ENCODE data around the gene EVC. TPM values are rescaled to one million over a fixed set of nuclear protein-coding genes. Genes with fewer than 3 reads are reported as not detected.

Gene EVC
- total RNA-seq, 1 experiment from 2014 or later, result not detected

DNA sequence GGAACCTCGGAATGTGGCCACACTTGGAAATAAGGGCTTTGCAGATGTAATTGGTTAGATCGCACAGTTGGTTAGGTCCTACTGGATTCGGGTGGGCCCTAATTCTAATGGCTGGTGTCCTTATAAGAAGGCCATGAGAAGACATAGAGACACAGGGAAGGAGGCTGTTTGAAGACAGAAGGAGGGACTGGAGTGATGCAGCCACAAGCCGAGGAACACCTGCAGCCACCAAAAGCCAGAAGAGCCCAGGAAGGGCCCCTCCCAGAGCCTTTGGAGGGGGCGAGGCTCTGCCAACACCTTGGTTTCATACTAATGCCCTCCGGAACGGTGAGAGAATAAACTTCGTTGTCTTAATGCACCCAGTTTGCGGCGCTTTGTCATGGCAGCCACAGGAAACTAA, 47.0 kb downstream of the EVC start:
- Mint-ChIP-seq H3K4me3 (ENCODE audit: unreplicated experiment) (no peak overlapping the region), H3K36me3 (ENCODE audit: insufficient read depth, unreplicated experiment) (no peaks in the 10 kb centered on the region), H3K9me3 (ENCODE audit: unreplicated experiment) (peaks cover 7% of the 10 kb centered on the region), H3K27ac (ENCODE audit: unreplicated experiment) (no peak overlapping the region), H3K27me3 (ENCODE audit: insufficient read depth, unreplicated experiment) (no peaks in the 10 kb centered on the region), H3K4me1 (ENCODE audit: low read depth, unreplicated experiment) (no peaks in the 10 kb centered on the region)
- no peaks in the 10 kb centered on the region for H3K36me3 ChIP-seq (ENCODE audit: control insufficient read depth, insufficient read depth, low read length)
- no peaks in the 10 kb centered on the region for H3K27me3 ChIP-seq (replicated peaks; ENCODE audit: control insufficient read depth, insufficient read depth, low read length)
- intact Hi-C loops (cut with micrococcal nuclease; ENCODE audit: unreplicated experiment), result no loop called here
- H3K4me1 ChIP-seq, result no peaks in the 10 kb centered on the region
- CTCF ChIA-PET, result no interaction called here
- no TSS peak for BruUV-seq (replicated peaks)
- POLR2A ChIA-PET, result no interaction called here
- TF ChIP-seq CTCF (IDR thresholded peaks at IDR 0.05; ENCODE audit: insufficient read depth in 1 of 2, low read depth in 1 of 2, low read length in 1 of 2, severe bottlenecking in 1 of 2, unreplicated experiment in 1 of 2), result no peak
- no peaks in the 10 kb centered on the region for H3K9me3 ChIP-seq
- no peak overlapping the region for H3K4me3 ChIP-seq (ENCODE audit: low read depth, low read length)
- DNase-seq, result no peak

DNA sequence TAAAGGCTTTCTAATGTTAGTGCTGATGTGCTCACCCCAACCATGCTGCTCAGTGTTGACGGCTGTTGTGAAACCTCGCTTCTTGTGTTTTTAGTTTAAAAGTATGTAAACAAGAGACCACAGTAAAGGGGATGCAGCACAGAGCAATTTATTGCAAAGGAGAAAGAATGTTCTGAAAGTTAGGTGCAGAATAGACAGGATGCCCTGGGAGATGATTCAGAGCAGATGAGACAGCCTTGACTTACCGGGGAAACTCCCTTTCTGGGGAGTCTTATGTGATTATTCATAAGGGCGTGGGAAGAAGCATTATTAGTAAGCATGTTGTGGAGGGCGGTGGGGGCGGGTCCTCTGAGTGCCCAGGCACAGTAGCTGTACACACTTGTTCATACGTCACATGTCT, 47.7 kb downstream of the EVC start:
- H3K9me3 Mint-ChIP-seq (ENCODE audit: unreplicated experiment), result peaks cover 7% of the 10 kb centered on the region
- CTCF ChIA-PET, result no interaction called here
- H3K27ac Mint-ChIP-seq (ENCODE audit: unreplicated experiment), result no peak overlapping the region

DNA sequence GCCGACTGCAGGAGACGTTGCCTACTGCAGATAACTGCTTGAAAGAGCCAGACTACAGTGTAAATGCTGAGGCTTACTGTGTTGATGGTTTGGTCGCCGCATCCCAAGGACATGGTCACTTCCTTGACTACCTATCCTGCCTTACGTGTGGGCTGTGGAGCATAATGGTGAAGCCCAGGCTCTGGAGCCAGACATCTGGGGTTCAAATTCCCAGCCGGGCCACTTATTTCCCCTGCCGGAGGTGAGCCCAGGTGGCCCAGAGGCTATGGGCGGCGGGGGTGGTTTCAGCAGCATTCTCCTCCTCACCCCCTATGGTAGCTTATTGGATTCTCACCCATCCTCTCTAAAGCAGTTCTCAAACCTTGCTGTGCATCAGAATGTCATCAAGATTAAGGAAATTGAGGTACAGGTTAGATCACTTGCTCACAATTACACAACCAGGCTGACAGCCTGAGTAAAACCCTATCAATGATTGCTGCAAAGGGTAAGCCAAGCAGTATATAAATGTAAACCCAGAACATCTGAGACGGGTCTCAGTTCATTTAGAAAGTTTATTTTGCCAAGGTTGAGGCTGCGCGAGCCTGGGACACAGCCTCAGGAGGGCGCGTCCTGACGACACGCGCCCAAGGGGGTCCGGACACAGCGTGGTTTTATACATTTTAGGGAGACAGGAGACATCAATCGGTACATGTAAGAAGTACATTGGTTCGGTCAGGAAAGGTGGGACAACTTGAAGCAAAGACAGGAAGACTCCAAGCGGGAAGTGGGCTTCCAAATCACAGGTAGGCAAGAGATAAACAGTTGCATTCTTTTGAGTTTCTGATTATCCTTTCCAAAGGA, 48.5 kb downstream of the EVC start:
- Histone ChIP-seq H3K4me3 (ENCODE audit: low read depth, low read length) (no peak overlapping the region), H3K9me3 (no peaks in the 10 kb centered on the region), H3K27me3 (replicated peaks; ENCODE audit: control insufficient read depth, insufficient read depth, low read length) (no peaks in the 10 kb centered on the region), H3K4me1 (no peaks in the 10 kb centered on the region), H3K36me3 (ENCODE audit: control insufficient read depth, insufficient read depth, low read length) (no peaks in the 10 kb centered on the region)
- no peak overlapping the region for H3K4me3 Mint-ChIP-seq (ENCODE audit: unreplicated experiment)
- H3K27me3 Mint-ChIP-seq (ENCODE audit: insufficient read depth, unreplicated experiment), result no peaks in the 10 kb centered on the region
- no peak for DNase-seq
- no peak overlapping the region for H3K27ac Mint-ChIP-seq (ENCODE audit: unreplicated experiment)
- TF ChIP-seq CTCF (IDR thresholded peaks at IDR 0.05; ENCODE audit: insufficient read depth in 1 of 2, low read depth in 1 of 2, low read length in 1 of 2, severe bottlenecking in 1 of 2, unreplicated experiment in 1 of 2), result no peak
- BruUV-seq (replicated peaks), result no TSS peak
- ChIA-PET CTCF (no interaction called here), POLR2A (no interaction called here)
- H3K36me3 Mint-ChIP-seq (ENCODE audit: insufficient read depth, unreplicated experiment), result no peaks in the 10 kb centered on the region
- intact Hi-C loops (cut with micrococcal nuclease; ENCODE audit: unreplicated experiment), result no loop called here
- peaks cover 7% of the 10 kb centered on the region for H3K9me3 Mint-ChIP-seq (ENCODE audit: unreplicated experiment)
- H3K4me1 Mint-ChIP-seq (ENCODE audit: low read depth, unreplicated experiment), result no peaks in the 10 kb centered on the region

More for the DNA sequence above, 47.7 kb downstream of the EVC start:
- intact Hi-C loops (cut with micrococcal nuclease; ENCODE audit: unreplicated experiment), result no loop called here
- DNase-seq, result no peak
- no peak for TF ChIP-seq CTCF (IDR thresholded peaks at IDR 0.05; ENCODE audit: insufficient read depth in 1 of 2, low read depth in 1 of 2, low read length in 1 of 2, severe bottlenecking in 1 of 2, unreplicated experiment in 1 of 2)
- Histone ChIP-seq H3K9me3 (no peaks in the 10 kb centered on the region), H3K4me1 (no peaks in the 10 kb centered on the region), H3K4me3 (ENCODE audit: low read depth, low read length) (no peak overlapping the region), H3K27me3 (replicated peaks; ENCODE audit: control insufficient read depth, insufficient read depth, low read length) (no peaks in the 10 kb centered on the region), H3K36me3 (ENCODE audit: control insufficient read depth, insufficient read depth, low read length) (no peaks in the 10 kb centered on the region)
- no peaks in the 10 kb centered on the region for H3K4me1 Mint-ChIP-seq (ENCODE audit: low read depth, unreplicated experiment)
- H3K36me3 Mint-ChIP-seq (ENCODE audit: insufficient read depth, unreplicated experiment), result no peaks in the 10 kb centered on the region
- POLR2A ChIA-PET, result no interaction called here
- no peak overlapping the region for H3K4me3 Mint-ChIP-seq (ENCODE audit: unreplicated experiment)
- BruUV-seq (replicated peaks), result no TSS peak
- no peaks in the 10 kb centered on the region for H3K27me3 Mint-ChIP-seq (ENCODE audit: insufficient read depth, unreplicated experiment)

Data from Caco-2 (cell line).